Fibroblast of skin of back (primary cell): Measurements from ENCODE around the gene RAB34.
"Not testable (repeated sequence)": the region's sequence is repeated elsewhere in the genome, so short reads cannot be mapped to it uniquely, and the experiment has no call there.

Source experiments
- DNase-seq: peaks from one replicate; pipeline ENCODE4 v3.0.0-alpha.2; 2013

The RAB34 gene

DNA sequence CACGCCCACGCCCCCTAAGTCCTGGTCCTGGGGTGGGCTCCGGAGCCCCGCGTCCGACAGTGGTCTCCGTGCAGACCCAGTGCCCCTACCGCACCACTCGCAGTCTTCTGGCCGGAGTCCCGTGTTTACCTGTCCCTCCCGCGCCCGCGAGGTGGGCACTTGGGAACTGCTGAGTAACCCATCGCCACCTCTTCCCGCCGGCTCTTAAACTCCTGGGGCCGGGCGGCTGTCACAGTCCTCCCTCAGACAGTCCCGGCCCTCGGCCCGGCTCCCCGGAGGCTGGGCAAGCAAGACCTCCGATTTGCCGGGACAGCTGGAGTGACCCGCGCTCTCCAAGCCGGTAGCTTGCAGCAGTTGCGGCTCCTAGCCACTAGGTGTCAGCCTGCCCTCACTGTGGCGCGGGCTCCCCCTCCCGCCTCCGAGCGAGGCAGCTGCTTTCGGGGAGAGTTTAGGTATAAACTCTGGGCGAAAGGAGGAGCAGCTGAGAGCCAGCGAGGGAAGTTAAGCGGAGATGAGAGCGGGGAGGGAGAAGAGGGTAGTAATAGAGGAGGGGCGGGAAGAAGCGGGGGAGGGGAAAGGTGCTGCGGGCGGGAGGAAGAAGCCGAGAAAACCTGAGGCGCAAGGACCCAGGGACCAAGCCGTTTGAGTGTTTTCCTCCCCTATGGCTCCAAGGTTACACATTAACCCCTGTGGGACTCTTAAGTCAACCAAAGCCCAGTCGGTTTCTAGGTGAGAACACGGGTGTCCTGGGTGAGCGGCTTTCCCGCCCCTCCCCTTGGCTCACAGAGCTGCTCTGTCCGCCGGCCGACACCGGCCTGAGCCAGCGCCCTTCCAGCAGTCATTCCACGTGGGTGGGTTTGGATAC lies 9.2 kb upstream of the RAB34 start:
- DNase-seq, result peak; percentile 91

DNA sequence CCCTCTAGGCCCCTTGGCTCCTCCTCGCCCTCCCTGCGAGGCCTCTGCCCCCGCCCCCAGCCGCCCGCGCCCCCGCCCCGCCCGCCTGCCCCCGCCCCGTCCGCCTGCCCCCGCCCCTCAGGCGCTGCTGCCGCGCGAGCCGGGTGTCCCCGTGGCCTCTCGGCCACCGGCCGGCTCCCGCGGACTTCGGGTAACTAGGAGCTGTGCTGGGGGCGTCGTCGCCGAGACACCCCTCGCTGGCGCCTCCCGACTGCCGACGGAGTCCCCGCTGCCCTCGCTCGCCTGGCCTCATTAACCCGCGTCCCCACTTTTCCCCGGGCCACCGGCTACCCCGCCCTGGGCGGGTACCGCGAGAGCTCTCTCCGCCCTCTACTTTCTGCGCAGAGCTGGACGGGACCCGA lies 8.6 kb upstream of the RAB34 start, which contains the start of gene TLCD1:
TSS of gene TLCD1 (minus strand) at position 8 of the 401 bp plus-strand sequence. CDS start 136 bp downstream, outside the sequence.
- peak; percentile 70 for DNase-seq

DNA sequence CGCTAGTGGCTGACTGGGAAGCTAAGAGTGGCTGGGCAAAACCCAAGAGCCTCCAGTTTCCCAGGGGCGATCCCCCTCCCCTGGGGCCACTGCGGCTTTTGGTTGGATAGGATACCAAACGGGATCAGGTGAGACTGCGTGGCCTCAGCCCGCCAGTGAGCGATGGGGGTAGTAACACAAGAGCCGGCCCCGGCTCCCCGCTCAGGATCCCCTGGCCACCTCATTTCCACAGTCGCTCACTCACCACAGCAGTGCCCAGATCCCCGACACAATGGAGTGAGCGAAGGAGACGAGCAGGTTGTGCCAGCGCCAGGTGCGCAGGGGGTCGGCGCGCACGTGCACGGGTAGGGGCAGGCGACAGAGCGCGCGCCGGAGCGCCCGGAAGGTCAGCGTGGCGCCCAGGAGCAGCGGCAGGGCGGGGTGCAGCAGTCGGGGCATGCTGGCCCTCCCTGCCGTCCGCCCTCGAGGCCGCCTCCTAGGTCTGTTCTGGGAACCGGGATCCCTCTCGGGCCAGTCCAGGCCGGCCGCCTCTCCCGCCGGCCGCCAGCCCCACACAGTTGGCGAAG lies 8.1 kb upstream of the RAB34 start:
- DNase-seq, result peak; percentile 81

DNA sequence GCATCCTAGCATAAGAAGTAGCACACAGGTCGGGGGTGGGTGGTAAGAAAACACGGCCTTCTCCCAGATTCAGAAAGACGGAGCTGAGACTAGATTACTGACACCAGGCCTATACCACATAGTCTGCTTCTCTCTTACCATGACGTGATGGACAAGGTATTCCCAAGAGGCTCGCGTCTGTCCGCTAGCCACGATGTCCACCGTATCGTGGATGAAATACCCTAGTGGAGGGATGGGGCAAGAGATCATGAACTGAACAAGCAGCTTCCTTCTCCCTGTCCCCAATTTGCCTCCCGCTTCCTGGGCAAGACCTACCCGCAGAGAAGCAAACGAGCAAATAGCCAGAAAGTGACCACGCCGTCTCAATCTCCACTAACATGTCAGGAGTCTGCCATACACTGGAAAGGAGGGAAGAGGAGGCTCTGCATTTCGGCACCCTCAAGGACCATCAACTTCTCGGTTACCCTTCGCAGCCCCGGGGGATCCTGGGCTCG lies 7.5 kb upstream of the RAB34 start:
- peak; percentile 42 for DNase-seq

DNA sequence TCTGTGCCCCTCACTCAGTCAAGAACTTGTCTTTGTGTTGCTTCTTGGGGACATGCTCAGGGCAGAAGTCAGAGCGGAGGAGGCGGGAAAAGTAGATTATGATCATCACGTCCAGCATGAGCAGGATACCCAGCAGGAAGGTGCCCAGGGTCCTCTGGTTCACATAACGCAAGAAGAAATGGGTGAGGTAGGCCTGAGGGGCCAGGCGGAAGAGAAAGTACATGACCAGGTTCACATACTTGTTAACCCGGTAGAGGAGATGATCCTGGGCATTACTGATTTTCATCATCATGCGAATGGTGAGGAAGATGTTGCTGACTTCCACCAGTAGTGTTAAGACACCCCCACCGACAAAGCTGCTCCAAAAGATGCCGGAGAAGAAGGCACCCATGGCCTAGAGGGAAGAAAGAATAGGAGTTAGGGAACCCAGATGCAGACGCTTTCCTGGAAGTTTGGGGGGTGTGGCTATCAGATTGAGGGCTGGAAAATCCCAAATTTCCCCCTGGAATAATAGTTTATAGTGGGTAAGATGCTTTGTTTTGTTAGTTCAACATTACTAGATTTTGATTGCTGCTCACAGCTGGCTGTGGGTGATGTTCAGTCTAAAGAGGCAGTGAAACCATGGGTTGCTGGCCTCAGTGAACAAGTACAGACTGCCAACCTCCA lies 7.0 kb upstream of the RAB34 start:
- no peak for DNase-seq

DNA sequence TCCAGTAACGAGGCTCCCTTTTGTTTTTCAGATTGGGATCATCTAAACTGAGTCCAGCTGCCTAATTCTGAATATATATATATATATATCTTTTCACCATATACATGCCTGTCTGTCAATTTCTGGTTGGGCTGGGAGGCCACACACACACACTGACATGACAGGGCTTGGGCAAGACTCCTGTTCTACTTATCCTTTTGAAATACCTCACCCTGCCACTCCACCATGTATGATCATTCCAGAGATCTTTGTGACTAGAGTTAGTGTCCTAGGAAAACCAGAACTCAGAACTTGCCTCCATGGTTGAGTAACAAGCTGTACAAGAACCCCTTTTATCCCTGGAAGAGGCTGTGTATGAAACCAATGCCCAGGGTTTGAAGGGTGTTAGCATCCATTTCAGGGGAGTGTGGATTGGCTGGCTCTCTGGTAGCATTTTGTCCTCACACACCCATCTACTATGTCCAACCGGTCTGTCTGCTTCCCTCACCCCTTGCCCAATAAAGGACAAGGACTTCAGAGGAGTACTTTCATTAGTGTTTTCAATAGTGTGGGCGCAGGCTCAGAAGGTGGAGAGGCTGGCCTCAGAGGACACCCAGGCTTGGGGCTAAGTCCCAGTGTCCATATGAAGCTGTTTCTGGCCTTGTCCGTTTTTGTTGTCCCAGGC lies 6.3 kb upstream of the RAB34 start:
- not testable (repeated sequence) for DNase-seq

DNA sequence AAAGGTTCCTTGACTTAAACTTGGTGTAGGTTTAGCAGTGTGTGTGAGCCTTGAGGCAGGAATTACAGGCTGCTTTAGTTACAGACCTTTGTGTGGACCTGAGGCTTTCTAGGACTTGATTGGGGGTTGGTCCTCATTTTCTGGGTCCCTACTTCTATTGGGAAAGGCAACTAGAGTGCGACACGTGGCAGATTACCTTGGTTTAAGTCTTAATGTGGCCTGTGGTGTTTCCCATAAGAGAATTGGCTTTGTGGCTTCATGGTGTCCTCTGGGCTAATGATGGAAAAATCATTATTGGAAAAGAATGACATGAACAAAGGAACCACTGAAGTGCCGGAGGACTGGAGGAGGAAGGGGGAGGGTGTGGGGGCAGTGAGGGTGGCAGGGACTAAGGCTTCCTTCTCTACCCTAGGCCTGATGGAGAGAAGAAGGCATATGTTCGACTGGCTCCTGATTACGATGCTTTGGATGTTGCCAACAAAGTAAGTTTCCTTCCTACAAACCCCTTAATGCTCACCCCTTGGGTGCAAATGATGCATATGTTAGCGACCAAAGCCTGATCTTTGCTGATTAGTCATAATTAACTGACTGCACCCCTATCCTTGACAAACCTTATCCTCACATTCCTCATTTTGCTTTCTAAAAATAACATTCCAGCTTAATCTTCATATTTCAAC lies 5.6 kb upstream of the RAB34 start:
- DNase-seq, result no peak

DNA sequence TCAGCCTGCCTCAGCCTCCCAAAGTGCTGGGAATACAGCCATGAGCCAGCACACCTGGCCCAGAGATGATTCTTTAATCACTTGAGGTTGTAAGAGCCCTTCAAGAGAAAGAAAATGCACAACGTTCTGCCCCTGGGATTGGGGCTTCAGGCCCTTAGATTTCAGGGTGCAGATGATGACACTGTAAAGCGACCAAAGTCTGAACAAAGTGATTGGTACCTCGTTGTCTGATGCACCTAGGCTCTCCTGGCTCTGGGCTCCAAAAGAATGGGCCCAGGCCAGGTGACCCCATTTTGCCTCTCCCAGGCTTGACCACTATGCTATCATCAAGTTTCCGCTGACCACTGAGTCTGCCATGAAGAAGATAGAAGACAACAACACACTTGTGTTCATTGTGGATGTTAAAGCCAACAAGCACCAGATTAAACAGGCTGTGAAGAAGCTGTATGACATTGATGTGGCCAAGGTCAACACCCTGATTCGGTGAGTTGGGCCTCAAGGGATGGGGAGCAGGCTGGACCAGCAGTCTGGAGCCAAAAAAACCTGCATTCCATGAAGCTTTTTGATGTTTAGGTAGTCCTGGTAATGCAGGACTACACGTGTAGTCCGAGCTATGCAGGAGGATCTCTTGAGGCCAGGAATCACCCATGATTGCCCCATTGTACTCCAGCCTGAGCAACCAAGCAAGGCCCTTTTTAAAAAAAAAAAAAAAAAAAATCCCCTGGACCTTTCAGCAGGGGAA lies 4.9 kb upstream of the RAB34 start:
- no peak for DNase-seq

DNA sequence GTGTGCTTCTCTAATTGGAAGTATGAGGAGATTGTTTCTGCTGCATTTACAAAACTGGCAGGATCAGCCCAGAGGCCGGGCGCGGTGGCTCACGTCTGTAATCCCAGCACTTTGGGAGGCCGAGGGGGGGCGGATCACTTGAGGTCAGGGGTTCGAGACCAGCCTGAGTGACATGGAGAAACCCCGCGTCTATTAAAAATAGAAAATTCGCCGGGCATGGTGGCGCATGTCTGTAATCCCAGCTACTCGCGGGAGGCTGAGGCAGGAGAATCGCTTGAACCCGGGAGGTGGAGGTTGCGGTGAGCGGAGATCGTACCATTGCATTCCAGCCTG lies 3.3 kb upstream of the RAB34 start:
- DNase-seq, result not testable (repeated sequence)

DNA sequence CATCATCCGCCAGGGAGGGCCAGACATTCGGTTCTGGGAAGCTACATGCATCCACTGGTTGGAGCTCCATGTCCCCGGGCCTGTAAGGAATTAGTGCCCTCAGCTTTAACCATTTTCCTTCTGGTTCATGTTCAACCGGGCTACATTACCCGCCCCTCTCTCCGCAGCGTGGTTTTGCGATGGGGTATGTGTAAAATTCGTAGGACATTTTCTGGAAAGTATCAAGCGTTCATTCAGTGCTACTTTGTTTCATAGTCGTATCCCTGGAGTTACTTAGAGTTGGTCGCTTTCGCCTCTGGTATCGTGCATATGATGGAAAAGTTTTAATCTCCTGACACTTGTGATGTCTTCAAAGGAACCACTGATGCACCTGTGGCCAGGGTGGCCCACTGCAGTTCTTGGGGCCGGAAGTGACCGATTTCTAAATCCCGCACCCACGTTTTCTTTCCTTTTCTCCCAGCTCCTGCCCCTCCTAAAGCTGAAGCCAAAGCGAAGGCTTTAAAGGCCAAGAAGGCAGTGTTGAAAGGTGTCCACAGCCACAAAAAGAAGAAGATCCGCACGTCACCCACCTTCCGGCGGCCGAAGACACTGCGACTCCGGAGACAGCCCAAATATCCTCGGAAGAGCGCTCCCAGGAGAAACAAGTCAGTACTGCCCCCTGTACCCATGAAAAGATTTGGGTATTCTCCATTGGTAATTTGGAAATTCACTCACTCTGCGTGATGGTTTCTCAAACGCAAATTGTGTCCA lies 2.8 kb upstream of the RAB34 start:
- no peak for DNase-seq

DNA sequence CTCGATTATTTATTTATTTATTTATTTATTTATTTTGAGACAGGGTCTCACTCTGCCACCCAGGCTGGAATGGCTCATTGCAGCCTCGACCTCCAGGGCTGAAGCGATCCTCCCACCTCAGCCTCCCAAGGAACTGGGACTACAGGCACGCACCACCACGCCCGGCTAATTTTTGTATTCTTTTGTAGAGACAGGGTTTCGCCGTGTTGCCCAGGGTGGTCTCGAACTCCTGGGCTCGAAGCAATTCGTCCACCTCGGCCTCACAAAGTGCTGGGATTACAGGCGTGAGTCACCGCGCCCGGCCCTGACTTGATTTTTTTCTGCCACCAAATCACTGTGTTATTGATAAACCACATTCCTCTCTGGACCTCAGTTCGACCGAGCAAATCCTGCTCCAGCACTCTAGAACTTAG lies 1.4 kb upstream of the RAB34 start:
- no peak for DNase-seq

DNA sequence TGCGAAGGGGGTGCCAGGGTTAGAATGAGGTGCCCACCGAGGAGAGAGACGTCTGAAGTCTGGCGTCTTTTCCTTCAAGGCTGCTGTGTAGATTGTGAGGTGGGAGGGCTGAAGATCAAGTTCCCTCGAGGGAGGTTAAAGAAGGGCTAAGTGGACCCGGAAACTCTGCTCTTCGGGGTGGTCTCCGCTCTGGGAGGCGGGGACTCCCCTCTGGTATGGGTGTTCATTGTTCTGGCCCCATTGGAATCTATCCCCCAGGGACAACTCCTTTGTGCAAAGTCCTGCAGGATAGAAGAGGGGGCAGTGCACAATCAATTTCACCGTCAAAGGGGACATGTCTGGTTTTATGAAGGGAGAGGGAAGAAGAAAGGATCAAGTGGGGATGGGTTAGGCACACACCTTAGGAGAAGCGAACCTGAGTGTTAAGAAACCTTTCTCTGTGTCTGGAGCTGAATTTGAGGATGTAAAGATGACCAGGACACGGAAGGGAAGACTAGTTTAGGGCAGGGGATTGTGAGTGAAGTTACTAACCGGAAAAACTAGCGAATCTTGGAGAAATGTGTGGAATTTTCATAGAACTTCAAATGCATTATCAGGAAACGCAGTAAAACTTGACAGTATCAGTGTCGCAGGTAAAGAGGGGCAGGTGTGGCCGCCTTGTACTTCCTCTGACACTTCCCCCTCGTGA lies 809 bp upstream of the RAB34 start:
- peak; percentile 64 for DNase-seq

DNA sequence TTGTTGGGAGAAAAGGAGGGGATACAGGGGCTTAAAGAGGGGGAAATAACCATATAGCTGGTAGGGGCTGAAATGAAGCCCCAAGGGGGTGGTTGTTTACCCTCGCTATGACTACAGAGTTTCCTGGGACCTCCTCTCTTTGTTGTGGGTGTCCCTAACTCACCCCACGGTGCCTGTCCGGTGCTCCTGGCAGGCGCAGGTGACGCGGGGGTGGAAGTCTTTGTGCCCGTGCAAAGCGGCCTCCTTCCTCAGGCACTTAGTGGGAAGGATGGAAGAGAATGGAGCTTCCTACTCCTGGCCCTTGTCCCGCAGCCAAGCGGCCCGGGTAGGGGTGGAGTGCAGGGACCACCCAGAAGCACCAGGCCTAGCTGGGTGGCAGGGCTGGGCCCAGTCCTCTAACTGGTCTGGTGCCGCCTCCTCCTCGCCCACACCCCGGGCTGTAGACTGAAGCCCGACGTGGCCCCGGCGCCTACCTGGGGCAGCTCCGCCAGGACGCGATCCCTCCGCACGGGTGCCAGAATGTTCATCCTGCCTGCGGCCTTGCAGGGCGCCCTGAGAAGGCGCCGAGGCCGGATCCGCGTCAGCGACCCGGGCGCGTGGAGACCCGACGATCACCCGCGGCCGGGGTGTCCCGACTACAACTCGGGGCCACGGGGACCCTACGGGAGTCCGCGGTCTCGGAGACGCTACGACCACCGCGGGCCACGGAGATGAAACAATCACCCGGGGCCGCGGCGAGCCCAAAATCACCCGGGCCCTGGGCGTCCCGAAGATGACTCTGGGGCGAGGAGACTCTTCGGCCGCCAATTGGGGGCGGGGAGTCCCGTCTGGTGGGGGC lies 709 bp downstream of the RAB34 start:
- peak; percentile 37 for DNase-seq

DNA sequence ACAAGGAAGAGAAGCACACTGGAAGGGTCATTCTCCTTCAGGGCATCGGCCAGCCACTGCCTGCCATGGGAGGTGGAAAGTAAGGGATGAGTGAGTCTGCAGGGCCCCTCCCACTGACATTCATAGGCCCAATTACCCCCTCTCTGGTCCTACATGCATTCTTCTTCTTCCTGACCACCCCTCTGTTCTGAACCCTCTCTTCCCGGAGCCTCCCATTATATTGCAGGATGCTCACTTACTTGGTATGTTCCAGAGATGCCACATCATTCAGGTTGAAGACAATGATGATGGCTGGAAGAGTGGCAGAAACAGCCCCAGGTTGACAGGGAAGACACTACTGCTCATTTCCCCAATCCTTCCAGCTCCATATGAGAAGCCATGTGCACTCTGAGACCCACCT lies 2.5 kb downstream of the RAB34 start:
- no peak for DNase-seq

DNA sequence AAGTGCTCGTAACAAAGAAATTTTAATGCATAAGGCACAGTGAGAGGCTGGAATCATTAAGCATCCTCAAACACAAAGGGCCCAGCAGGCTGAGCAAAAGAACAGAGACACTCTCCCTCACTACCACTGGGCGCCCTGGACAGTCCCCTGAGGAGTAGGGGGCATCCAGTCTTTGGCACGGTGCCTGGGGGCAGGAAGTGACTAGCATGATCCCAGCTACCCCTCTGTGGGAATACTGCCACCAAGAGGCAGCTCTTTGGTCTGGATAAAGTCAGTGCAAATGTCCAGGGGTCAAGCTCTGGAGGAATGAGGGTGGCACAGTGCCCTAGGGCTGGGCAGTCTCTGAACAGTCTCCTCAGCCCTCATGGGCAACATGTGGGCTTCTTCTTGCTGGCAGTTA lies 3.4 kb downstream of the RAB34 start:
- DNase-seq, result no peak

DNA sequence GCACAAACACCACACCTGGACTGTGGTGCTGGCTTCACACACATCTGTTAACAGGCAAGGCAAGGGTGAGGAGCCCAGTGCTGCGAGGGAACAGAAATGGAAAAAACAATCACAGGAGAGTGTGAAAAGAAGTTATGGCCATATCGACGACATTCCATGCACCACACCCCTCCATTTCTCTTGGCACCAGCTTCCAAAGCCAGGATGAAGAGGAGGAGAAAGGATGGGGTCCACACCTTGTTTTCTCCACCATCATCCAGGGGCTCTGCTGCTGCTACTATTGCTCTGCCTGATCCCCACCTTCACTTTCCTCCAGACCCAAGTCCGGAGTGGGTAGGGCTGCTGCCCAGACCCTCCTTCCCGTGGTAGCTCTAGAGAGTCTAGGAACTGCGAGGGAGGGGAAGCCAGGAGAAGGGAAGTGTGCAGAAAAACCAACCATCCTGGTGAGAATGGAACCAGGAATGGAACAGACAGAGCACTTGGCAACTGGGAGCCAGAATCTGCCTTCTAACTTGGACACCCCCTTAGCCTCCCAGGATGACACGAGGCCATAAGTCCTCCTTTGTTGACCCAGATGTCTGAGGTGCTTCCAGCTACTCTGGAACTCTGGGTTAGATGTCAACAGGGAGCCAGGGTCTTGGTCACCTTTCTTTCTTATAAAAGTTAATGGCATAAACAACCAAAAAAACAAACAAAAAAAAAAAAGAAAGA lies 4.8 kb downstream of the RAB34 start:
- no peak for DNase-seq

DNA sequence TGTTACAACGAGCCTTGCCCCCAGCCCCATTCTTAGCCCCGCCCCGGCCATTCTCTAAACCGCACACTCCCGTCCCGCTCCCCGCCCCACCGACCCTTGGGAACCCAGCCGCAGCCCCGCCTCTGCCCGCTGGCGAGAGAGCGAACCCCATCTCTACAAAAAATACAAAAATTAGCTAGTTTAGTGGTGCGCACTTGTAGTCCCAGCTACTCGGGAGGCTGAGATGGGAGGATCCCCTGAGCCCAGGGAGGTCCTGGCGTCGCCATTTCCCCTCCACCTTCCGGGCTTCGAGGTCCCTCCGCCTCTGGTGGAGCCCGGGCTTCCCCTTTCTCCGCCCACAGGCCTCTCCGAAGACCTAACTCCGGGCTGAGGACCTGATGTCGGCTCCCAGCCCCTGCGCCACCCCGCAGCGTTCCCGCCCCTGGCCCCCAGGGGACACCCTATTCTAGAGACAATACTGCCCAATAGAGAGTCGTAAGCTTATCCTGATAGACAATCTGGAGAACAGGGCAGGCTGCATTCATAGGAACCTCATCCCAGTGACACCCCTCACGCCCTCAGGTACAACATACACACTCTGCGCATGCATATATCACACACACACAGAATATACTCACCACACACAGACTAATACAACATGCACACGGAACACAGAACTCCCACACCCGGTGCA lies 5.5 kb downstream of the RAB34 start:
- DNase-seq, result peak; percentile 46

DNA sequence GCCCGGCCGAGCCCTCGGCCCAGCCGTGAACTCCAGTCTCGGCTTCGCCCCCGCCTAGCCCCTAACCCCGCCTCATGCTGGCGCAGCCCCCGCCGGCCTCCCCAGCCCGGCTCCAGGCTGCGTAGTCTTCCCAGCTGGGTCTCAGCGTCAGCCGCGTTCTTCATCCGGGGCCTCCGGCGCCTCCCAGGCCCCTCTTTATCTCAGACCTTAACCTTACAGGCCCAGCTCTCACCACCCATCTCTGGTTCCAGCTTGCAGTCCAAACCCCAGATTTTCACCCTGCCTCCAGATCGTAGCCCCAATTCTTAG lies 6.0 kb downstream of the RAB34 start, which contains the start of gene PROCA1:
TSS of gene PROCA1 (minus strand) at position 166 of the 309 bp plus-strand sequence. CDS start 228 bp downstream, outside the sequence.
- no peak for DNase-seq
